ENCODE measurements around the gene OSMR.

GRCh38 chr5:38936269-38936668, 90.5 kb downstream of the OSMR start:
- no peak for TF ChIP-seq CTCF (IDR thresholded peaks at IDR 0.05; ENCODE audit: insufficient read depth, low read length, poor library complexity, severe bottlenecking)
- no peak for TF ChIP-seq EZH2phosphoT487 (conservative IDR thresholded peaks at IDR 0.05; ENCODE audit: low read length)
